GM23338 (cell line): ENCODE measurements around the gene HSPA14. TPM values are rescaled to one million over a fixed set of nuclear protein-coding genes. Genes with fewer than 3 reads are reported as not detected.

Experiments
- ATAC-seq: fragments of 200-7000 bp; cut with Tn5 transposase; 3 replicates; pipeline ENCODE4 v1.9.1; 2020
- DNase-seq: peaks from one replicate; pipeline ENCODE4 v3.0.0-alpha.2; 2015; ENCODE audit warnings: low spot score
- H2AFZ ChIP-seq: fragments of 200-600 bp; sonication (generic); 2 replicates; pipeline ENCODE4 v1.8.0; 2016; ENCODE audit warnings: antibody characterized with exemption, mild to moderate bottlenecking, moderate library complexity
- H3F3A ChIP-seq: fragments of 200-600 bp; sonication (generic); replicated peaks from 2 replicates; pipeline ENCODE4 v1.8.0; 2017; ENCODE audit warnings: antibody characterized with exemption, mixed run types, low read depth
- H3K27ac ChIP-seq: fragments of 200-600 bp; sonication (generic); 2 replicates; pipeline ENCODE4 v1.6.1; 2016; ENCODE audit warnings: low read depth
- H3K27me3 ChIP-seq: fragments of 200-600 bp; sonication (generic); 2 replicates; pipeline ENCODE4 v1.8.0; 2016; ENCODE audit warnings: mild to moderate bottlenecking, mixed run types, moderate library complexity; ENCODE audit not compliant: insufficient read depth
- H3K36me3 ChIP-seq: fragments of 200-600 bp; sonication (generic); 2 replicates; pipeline ENCODE4 v1.8.0; 2016; ENCODE audit warnings: mild to moderate bottlenecking; ENCODE audit not compliant: insufficient read depth
- H3K4me1 ChIP-seq: fragments of 200-600 bp; sonication (generic); 2 replicates; pipeline ENCODE4 v1.8.0; 2016; ENCODE audit warnings: mild to moderate bottlenecking, moderate library complexity; ENCODE audit not compliant: insufficient read depth
- H3K4me2 ChIP-seq: fragments of 200-600 bp; sonication (generic); 2 replicates; pipeline ENCODE4 v1.7.1; 2017; ENCODE audit warnings: mixed run types
- H3K4me3 ChIP-seq: fragments of 200-600 bp; sonication (generic); 2 replicates; pipeline ENCODE4 v1.6.1; 2016; ENCODE audit warnings: mixed run types
- H3K79me2 ChIP-seq: fragments of 200-600 bp; sonication (generic); replicated peaks from 2 replicates; pipeline ENCODE4 v1.8.0; 2017; ENCODE audit warnings: mild to moderate bottlenecking; ENCODE audit not compliant: insufficient read depth
- H3K9me2 ChIP-seq: fragments of 200-600 bp; sonication (generic); 2 replicates; pipeline ENCODE4 v1.8.0; 2017; ENCODE audit not compliant: insufficient read depth
- H4K20me1 ChIP-seq: fragments of 200-600 bp; sonication (generic); replicated peaks from 2 replicates; pipeline ENCODE4 v1.8.0; 2017; ENCODE audit warnings: mild to moderate bottlenecking; ENCODE audit not compliant: insufficient read depth
- H3K27ac Mint-ChIP-seq: 2 replicates; pipeline ENCODE4 v1.8.0; 2020; ENCODE audit warnings: inconsistent platforms, mild to moderate bottlenecking, moderate library complexity, mixed read lengths
- H3K27me3 Mint-ChIP-seq: 3 replicates; pipeline ENCODE4 v1.8.0; 2022; ENCODE audit warnings: low read depth, mild to moderate bottlenecking, moderate library complexity, mixed read lengths, inconsistent platforms; ENCODE audit not compliant: insufficient read depth, poor library complexity
- H3K36me3 Mint-ChIP-seq: 3 replicates; pipeline ENCODE4 v1.8.0; 2021; ENCODE audit warnings: low read depth, mild to moderate bottlenecking, inconsistent platforms, moderate library complexity, mixed read lengths
- H3K4me1 Mint-ChIP-seq: 3 replicates; pipeline ENCODE4 v1.8.0; 2020; ENCODE audit warnings: mild to moderate bottlenecking, inconsistent platforms, mixed read lengths
- H3K4me3 Mint-ChIP-seq: 3 replicates; pipeline ENCODE4 v1.8.0; 2021; ENCODE audit warnings: moderate library complexity, mild to moderate bottlenecking, inconsistent platforms, mixed read lengths
- H3K9me3 Mint-ChIP-seq: 3 replicates; pipeline ENCODE4 v1.8.0; 2020; ENCODE audit warnings: moderate library complexity, mild to moderate bottlenecking, inconsistent platforms, mixed read lengths
- CREB1 ChIP-seq: fragments of 250-450 bp; sonication (Bioruptor Pico); IDR thresholded peaks from 2 replicates; pipeline ENCODE4 v1.5.0; 2020; ENCODE audit warnings: low read depth, mild to moderate bottlenecking, moderate library complexity
- EZH2phosphoT487 ChIP-seq: fragments of 200-600 bp; sonication (generic); IDR thresholded peaks from one replicate; pipeline ENCODE4 v1.8.1; 2018; ENCODE audit warnings: antibody characterized with exemption; ENCODE audit not compliant: unreplicated experiment
- JUNB ChIP-seq: IDR thresholded peaks from one replicate; pipeline ENCODE4 v1.6.1; 2016; ENCODE audit warnings: antibody characterized with exemption; ENCODE audit not compliant: unreplicated experiment
- ZNF114 ChIP-seq: fragments of 250-450 bp; sonication (Bioruptor Pico); IDR thresholded peaks from 2 replicates; pipeline ENCODE4 v1.5.0; 2020; ENCODE audit warnings: mild to moderate bottlenecking, moderate library complexity
- polyA plus RNA-seq: library from polyadenylated mRNA; unstranded; fragments of >200 nt; fragmentation: Nextera tagmentation; extraction: Ambion mirVana; gene quantifications from 2 replicates; pipeline ENCODE4 v1.2.1, GENCODE V29; 2016
- total RNA-seq: library from RNA; depleted of rRNA; stranded (reverse); fragments of >200 nt; shearing (Covaris generic); gene quantifications from 2 replicates; pipeline ENCODE4 v1.2.3, GENCODE V29; 2014
- TF ChIP-seq, protein P1 (sequence below): IDR thresholded peaks from one replicate; pipeline ENCODE4 v1.6.1; 2018; ENCODE audit warnings: antibody characterized with exemption; ENCODE audit not compliant: unreplicated experiment
- TF ChIP-seq, protein P2 (sequence below): fragments of 250-450 bp; sonication (Bioruptor Pico); IDR thresholded peaks from 2 replicates; pipeline ENCODE4 v1.5.0; 2020; ENCODE audit warnings: mild to moderate bottlenecking, moderate library complexity
- TF ChIP-seq, protein P3 (sequence below): IDR thresholded peaks from 2 replicates; pipeline ENCODE4 v1.6.1; 2016; ENCODE audit warnings: antibody characterized with exemption
- TF ChIP-seq, protein P4 (sequence below), 2 experiments: fragments of 200-600 bp in 1 of 2; sonication (generic) in 1 of 2; conservative IDR thresholded peaks; 2 replicates each; pipeline versions ENCODE4 v1.5.1 to v1.6.1; 2016 to 2017; ENCODE audit warnings: antibody characterized with exemption in 2 of 2, low read depth in 2 of 2, mild to moderate bottlenecking in 2 of 2, moderate library complexity in 1 of 2

Gene HSPA14
- total and polyA plus RNA-seq, 2 experiments from 2014 or later: 32.4 to 46.5 TPM

DNA sequence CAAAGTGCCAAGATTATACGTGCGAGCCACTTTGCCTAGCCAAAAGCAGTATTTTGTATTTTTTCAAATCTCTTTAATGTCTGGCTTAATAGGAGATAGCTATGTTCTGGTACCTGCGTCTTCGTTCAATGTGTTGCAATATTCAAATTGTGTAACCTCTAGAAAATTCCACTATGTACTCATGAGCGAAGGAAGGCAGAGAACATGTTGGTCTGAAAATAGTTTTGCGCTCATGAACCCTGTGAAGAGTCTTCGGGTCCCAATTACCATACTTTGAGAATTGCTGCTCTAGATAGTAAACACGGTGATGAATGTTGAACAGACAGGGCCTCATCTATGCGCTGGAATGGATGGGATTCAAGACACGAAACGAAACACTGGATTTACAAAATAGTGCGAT is 37.8 kb downstream of the HSPA14 start (continued):
- TF ChIP-seq, protein P1, sequence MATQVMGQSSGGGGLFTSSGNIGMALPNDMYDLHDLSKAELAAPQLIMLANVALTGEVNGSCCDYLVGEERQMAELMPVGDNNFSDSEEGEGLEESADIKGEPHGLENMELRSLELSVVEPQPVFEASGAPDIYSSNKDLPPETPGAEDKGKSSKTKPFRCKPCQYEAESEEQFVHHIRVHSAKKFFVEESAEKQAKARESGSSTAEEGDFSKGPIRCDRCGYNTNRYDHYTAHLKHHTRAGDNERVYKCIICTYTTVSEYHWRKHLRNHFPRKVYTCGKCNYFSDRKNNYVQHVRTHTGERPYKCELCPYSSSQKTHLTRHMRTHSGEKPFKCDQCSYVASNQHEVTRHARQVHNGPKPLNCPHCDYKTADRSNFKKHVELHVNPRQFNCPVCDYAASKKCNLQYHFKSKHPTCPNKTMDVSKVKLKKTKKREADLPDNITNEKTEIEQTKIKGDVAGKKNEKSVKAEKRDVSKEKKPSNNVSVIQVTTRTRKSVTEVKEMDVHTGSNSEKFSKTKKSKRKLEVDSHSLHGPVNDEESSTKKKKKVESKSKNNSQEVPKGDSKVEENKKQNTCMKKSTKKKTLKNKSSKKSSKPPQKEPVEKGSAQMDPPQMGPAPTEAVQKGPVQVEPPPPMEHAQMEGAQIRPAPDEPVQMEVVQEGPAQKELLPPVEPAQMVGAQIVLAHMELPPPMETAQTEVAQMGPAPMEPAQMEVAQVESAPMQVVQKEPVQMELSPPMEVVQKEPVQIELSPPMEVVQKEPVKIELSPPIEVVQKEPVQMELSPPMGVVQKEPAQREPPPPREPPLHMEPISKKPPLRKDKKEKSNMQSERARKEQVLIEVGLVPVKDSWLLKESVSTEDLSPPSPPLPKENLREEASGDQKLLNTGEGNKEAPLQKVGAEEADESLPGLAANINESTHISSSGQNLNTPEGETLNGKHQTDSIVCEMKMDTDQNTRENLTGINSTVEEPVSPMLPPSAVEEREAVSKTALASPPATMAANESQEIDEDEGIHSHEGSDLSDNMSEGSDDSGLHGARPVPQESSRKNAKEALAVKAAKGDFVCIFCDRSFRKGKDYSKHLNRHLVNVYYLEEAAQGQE: no peak

DNA sequence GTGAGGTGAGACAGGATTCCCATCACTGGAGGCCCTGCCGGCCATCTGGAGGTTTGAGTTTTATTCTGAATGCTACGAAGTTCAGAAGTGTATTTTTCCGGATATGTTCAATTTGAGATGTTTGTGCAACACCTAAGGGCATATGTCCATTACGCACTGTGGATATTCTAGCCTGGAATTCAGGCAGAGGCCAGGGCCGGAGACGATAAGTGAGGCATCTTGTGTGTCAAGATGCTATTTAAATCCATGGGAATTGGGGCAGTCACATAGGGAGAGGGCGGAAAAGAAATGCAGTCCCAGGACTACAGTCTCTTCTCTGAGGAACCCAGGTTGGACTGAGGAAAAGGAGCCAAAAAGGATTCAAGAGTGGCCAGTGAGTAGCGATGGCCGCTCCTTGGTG is 38.7 kb downstream of the HSPA14 start:
- peaks cover 8% of the 10 kb centered on the region for H4K20me1 ChIP-seq
- Mint-ChIP-seq H3K36me3 (peaks cover under 1% of the 10 kb centered on the region; the same call in 1 of the 3 replicates), H3K27ac (peak overlapping the region; percentile 14; the same call in 1 of the 2 replicates), H3K9me3 (no peaks in the 10 kb centered on the region), H3K4me1 (peaks cover 27% of the 10 kb centered on the region), H3K27me3 (peaks cover 5% of the 10 kb centered on the region), H3K4me3 (peak overlapping the region; percentile 96)
- no peaks in the 10 kb centered on the region for H3F3A ChIP-seq
- no peak overlapping the region for H2AFZ ChIP-seq
- H3K27me3 ChIP-seq: no peaks in the 10 kb centered on the region
- peaks cover 27% of the 10 kb centered on the region for H3K4me1 ChIP-seq
- DNase-seq: no peak
- no peaks in the 10 kb centered on the region for H3K9me2 ChIP-seq
- H3K4me3 ChIP-seq: peak overlapping the region; percentile 73; the same call in 1 of the 2 replicates
- H3K79me2 ChIP-seq: peaks cover 39% of the 10 kb centered on the region
- peak overlapping the region; percentile 85 for H3K27ac ChIP-seq
- peak overlapping the region; percentile 93 for H3K4me2 ChIP-seq
- H3K36me3 ChIP-seq: no peaks in the 10 kb centered on the region
- ATAC-seq: no peak
- TF ChIP-seq, protein P2, sequence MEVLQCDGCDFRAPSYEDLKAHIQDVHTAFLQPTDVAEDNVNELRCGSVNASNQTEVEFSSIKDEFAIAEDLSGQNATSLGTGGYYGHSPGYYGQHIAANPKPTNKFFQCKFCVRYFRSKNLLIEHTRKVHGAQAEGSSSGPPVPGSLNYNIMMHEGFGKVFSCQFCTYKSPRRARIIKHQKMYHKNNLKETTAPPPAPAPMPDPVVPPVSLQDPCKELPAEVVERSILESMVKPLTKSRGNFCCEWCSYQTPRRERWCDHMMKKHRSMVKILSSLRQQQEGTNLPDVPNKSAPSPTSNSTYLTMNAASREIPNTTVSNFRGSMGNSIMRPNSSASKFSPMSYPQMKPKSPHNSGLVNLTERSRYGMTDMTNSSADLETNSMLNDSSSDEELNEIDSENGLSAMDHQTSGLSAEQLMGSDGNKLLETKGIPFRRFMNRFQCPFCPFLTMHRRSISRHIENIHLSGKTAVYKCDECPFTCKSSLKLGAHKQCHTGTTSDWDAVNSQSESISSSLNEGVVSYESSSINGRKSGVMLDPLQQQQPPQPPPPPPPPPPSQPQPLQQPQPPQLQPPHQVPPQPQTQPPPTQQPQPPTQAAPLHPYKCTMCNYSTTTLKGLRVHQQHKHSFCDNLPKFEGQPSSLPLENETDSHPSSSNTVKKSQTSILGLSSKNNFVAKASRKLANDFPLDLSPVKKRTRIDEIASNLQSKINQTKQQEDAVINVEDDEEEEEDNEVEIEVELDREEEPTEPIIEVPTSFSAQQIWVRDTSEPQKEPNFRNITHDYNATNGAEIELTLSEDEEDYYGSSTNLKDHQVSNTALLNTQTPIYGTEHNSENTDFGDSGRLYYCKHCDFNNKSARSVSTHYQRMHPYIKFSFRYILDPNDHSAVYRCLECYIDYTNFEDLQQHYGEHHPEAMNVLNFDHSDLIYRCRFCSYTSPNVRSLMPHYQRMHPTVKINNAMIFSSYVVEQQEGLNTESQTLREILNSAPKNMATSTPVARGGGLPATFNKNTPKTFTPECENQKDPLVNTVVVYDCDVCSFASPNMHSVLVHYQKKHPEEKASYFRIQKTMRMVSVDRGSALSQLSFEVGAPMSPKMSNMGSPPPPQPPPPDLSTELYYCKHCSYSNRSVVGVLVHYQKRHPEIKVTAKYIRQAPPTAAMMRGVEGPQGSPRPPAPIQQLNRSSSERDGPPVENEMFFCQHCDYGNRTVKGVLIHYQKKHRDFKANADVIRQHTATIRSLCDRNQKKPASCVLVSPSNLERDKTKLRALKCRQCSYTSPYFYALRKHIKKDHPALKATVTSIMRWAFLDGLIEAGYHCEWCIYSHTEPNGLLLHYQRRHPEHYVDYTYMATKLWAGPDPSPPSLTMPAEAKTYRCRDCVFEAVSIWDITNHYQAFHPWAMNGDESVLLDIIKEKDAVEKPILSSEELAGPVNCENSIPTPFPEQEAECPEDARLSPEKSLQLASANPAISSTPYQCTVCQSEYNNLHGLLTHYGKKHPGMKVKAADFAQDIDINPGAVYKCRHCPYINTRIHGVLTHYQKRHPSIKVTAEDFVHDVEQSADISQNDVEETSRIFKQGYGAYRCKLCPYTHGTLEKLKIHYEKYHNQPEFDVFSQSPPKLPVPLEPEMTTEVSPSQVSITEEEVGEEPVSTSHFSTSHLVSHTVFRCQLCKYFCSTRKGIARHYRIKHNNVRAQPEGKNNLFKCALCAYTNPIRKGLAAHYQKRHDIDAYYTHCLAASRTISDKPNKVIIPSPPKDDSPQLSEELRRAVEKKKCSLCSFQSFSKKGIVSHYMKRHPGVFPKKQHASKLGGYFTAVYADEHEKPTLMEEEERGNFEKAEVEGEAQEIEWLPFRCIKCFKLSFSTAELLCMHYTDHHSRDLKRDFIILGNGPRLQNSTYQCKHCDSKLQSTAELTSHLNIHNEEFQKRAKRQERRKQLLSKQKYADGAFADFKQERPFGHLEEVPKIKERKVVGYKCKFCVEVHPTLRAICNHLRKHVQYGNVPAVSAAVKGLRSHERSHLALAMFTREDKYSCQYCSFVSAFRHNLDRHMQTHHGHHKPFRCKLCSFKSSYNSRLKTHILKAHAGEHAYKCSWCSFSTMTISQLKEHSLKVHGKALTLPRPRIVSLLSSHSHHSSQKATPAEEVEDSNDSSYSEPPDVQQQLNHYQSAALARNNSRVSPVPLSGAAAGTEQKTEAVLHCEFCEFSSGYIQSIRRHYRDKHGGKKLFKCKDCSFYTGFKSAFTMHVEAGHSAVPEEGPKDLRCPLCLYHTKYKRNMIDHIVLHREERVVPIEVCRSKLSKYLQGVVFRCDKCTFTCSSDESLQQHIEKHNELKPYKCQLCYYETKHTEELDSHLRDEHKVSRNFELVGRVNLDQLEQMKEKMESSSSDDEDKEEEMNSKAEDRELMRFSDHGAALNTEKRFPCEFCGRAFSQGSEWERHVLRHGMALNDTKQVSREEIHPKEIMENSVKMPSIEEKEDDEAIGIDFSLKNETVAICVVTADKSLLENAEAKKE: no peak
- TF ChIP-seq, protein P3, sequence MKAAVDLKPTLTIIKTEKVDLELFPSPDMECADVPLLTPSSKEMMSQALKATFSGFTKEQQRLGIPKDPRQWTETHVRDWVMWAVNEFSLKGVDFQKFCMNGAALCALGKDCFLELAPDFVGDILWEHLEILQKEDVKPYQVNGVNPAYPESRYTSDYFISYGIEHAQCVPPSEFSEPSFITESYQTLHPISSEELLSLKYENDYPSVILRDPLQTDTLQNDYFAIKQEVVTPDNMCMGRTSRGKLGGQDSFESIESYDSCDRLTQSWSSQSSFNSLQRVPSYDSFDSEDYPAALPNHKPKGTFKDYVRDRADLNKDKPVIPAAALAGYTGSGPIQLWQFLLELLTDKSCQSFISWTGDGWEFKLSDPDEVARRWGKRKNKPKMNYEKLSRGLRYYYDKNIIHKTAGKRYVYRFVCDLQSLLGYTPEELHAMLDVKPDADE: no peak
- TF ChIP-seq, protein P1: no peak
- TF ChIP-seq, protein P4, sequence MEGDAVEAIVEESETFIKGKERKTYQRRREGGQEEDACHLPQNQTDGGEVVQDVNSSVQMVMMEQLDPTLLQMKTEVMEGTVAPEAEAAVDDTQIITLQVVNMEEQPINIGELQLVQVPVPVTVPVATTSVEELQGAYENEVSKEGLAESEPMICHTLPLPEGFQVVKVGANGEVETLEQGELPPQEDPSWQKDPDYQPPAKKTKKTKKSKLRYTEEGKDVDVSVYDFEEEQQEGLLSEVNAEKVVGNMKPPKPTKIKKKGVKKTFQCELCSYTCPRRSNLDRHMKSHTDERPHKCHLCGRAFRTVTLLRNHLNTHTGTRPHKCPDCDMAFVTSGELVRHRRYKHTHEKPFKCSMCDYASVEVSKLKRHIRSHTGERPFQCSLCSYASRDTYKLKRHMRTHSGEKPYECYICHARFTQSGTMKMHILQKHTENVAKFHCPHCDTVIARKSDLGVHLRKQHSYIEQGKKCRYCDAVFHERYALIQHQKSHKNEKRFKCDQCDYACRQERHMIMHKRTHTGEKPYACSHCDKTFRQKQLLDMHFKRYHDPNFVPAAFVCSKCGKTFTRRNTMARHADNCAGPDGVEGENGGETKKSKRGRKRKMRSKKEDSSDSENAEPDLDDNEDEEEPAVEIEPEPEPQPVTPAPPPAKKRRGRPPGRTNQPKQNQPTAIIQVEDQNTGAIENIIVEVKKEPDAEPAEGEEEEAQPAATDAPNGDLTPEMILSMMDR (conservative IDR thresholded peaks at IDR 0.05; ENCODE audit: low read depth in 2 of 2): no peak
- TF ChIP-seq CREB1 (CRISPR knock-in tag): no peak
- no peak for TF ChIP-seq JUNB
- no peak for TF ChIP-seq ZNF114 (CRISPR knock-in tag)
- TF ChIP-seq EZH2phosphoT487: no peak
